Measurements from ENCODE around the gene TCF25.

DNA sequence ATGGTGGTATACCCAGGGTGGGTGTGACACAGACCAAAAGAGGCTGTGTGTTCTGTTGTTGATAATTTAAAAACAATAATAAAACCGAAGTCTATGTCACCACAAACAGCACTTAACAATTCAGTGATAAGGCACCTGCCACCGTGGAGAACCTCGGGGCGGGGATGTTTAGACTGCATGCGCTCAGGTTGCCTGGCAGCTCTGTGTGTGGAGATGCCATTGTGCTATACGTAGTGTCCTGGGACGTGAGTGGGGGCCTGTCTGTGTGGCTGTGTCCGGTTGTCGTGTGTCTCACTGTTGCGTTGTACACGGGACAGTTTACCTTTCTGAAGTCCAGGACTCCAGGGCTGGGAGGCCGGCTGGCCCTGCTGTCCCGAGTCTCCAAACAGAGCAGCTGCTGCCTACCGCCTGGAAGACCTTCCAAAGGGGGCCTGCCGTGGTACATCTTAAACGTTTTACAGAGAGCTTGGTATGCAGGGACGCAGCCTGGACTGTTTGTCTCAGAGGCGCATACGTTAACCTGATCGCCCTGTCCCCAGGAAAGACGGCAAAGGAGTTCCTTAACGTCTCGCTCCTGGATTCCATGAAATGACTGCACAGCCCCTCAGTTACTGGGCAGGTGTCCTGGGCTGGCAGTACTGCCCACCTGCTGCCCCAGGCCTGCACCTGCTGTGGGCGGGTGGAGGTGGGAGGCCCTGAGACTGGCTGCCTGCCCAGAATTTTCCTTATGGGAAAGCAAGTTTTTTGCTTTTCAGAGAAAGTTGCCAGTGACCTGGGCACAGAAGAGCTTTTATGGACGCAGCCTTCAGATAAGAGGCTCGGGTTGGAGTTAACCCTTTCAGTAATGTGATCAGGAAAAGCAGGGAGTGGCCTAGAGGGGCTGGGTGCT lies 26.1 kb upstream of the TCF25 start:
- TF ChIP-seq CTCF (IDR thresholded peaks at IDR 0.05) (no peak), POLR2A (IDR thresholded peaks at IDR 0.05) (no peak)

Measured in body of pancreas (tissue), 4 donors.